ENCODE data around the gene AFTPH. TPM values are rescaled to one million over a fixed set of nuclear protein-coding genes. Genes with fewer than 3 reads are reported as not detected.

The AFTPH gene
- total RNA-seq, 1 experiment from 2014 or later = 17.9 TPM

DNA sequence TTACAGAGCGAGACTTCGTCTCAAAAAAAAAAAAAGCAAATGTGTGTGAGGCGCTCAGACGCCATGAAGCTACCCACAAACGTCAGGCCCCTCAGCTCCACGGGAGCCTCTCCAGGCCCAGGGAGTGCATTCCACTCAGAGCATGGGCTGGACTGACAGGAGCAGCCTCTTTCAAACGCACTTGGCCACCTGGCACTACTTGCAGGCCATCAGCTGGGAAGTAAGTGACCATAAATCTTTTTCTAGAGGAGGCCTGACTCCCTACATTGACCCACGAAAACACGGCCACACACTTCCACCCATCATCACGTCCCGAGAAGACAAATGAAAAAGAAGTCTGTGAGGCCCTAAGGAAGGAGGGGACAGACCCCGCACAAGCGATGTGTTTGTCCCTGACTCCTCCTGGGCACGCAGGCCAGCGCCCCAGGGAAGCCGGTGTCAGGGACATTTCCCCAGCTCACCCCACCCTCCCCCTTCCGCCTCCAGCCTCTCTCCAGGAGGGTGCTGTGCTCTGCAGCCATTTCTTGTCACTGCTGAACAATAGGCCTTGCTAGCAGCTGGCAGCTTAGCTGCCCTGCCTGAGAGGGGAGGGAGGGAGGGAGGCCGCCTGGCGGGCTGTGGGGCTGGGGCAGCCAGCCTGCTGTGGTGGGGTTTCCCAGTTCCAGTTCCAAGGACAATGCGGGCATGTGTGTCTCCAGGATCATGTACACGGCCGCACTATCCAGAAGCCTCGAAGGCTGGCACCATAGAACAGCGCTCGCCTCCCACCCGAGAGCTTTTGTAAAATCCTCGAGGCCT lies 103.0 kb downstream of the AFTPH start:
- Histone ChIP-seq H3K4me1 (ENCODE audit: control insufficient read depth, insufficient read depth, low read length) (no peaks in the 10 kb centered on the region), H3K27ac (ENCODE audit: low read length) (no peak overlapping the region), H3K36me3 (ENCODE audit: control insufficient read depth, insufficient read depth, low read length) (no peaks in the 10 kb centered on the region; the same call in 1 of the 2 replicates), H3K4me3 (ENCODE audit: low read depth in 2 of 2, low read length in 2 of 2) (no peak overlapping the region), H3K27me3 (ENCODE audit: control insufficient read depth, insufficient read depth, low read length) (no peaks in the 10 kb centered on the region), H3K9me3 (ENCODE audit: control insufficient read depth, insufficient read depth, low read depth, low read length) (no peaks in the 10 kb centered on the region)
- intact Hi-C loops (cut with micrococcal nuclease; ENCODE audit: unreplicated experiment) (no loop called here), in situ Hi-C loops (cut with HindIII; ENCODE audit: low pct_unique_long_range_greater_than_20kb, low sequenced_read_pairs) (no loop called here)
- ATAC-seq (0 out of 2 replicates have a peak, but pooled peaks have one; percentile 7), DNase-seq (ENCODE audit: low read depth, low spot score) (no peak)
- ChIA-PET POLR2A (interaction anchor here (0.7 kb wide), 1 partner anchor 115 kb away, joined by 4 read pairs; no protein-coding TSS in a partner anchor), CTCF (interaction anchor here (0.6 kb wide), 1 partner anchor 9 kb away, joined by 3 read pairs; no protein-coding TSS in a partner anchor)
- TF ChIP-seq SIN3A (IDR thresholded peaks at IDR 0.05; ENCODE audit: borderline replicate concordance, insufficient read depth, low read depth, low read length) (no peak), POLR2AphosphoS5 (IDR thresholded peaks at IDR 0.05; ENCODE audit: low read depth, low read length) (no peak), CTCF (IDR thresholded peaks at IDR 0.05) (no peak), TCF7L2 (IDR thresholded peaks at IDR 0.05; ENCODE audit: low read depth, low read length) (no peak)
- TF ChIP-seq, protein P1, sequence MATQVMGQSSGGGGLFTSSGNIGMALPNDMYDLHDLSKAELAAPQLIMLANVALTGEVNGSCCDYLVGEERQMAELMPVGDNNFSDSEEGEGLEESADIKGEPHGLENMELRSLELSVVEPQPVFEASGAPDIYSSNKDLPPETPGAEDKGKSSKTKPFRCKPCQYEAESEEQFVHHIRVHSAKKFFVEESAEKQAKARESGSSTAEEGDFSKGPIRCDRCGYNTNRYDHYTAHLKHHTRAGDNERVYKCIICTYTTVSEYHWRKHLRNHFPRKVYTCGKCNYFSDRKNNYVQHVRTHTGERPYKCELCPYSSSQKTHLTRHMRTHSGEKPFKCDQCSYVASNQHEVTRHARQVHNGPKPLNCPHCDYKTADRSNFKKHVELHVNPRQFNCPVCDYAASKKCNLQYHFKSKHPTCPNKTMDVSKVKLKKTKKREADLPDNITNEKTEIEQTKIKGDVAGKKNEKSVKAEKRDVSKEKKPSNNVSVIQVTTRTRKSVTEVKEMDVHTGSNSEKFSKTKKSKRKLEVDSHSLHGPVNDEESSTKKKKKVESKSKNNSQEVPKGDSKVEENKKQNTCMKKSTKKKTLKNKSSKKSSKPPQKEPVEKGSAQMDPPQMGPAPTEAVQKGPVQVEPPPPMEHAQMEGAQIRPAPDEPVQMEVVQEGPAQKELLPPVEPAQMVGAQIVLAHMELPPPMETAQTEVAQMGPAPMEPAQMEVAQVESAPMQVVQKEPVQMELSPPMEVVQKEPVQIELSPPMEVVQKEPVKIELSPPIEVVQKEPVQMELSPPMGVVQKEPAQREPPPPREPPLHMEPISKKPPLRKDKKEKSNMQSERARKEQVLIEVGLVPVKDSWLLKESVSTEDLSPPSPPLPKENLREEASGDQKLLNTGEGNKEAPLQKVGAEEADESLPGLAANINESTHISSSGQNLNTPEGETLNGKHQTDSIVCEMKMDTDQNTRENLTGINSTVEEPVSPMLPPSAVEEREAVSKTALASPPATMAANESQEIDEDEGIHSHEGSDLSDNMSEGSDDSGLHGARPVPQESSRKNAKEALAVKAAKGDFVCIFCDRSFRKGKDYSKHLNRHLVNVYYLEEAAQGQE (IDR thresholded peaks at IDR 0.05; ENCODE audit: insufficient read depth in 1 of 2, low read depth in 2 of 2, low read length in 1 of 2) = no peak
- BruUV-seq (replicated peaks) = no TSS peak

- Histone ChIP-seq H3K27ac (ENCODE audit: low read length) (no peak overlapping the region), H3K36me3 (ENCODE audit: control insufficient read depth, insufficient read depth, low read length) (no peaks in the 10 kb centered on the region; the same call in 1 of the 2 replicates), H3K9me3 (ENCODE audit: control insufficient read depth, insufficient read depth, low read depth, low read length) (no peaks in the 10 kb centered on the region), H3K4me1 (ENCODE audit: control insufficient read depth, insufficient read depth, low read length) (no peaks in the 10 kb centered on the region), H3K4me3 (ENCODE audit: low read depth in 2 of 2, low read length in 2 of 2) (no peak overlapping the region), H3K27me3 (ENCODE audit: control insufficient read depth, insufficient read depth, low read length) (no peaks in the 10 kb centered on the region)
- DNase-seq (ENCODE audit: low read depth, low spot score) (no peak), ATAC-seq (peak; percentile 13; the same call in 1 of the 2 replicates)
- ChIA-PET CTCF (no interaction called here), POLR2A (no interaction called here)
- BruUV-seq (replicated peaks) = no TSS peak
- TF ChIP-seq, protein P1 (IDR thresholded peaks at IDR 0.05; ENCODE audit: insufficient read depth in 1 of 2, low read depth in 2 of 2, low read length in 1 of 2) = no peak
- no peak for TF ChIP-seq POLR2AphosphoS5 (IDR thresholded peaks at IDR 0.05; ENCODE audit: low read depth, low read length)
- in situ Hi-C loops (cut with HindIII; ENCODE audit: low pct_unique_long_range_greater_than_20kb, low sequenced_read_pairs) = no loop called here
- intact Hi-C loops (cut with micrococcal nuclease; ENCODE audit: unreplicated experiment) = no loop called here
Measured at GRCh38 chr2:64627860-64628841, 104.0 kb downstream of the AFTPH start.
